ENCODE data around the gene FAF2.

FAF2 gene

GRCh38 chr5:176507911-176508310, 59.7 kb downstream of the FAF2 start:
- TF ChIP-seq, protein P1, sequence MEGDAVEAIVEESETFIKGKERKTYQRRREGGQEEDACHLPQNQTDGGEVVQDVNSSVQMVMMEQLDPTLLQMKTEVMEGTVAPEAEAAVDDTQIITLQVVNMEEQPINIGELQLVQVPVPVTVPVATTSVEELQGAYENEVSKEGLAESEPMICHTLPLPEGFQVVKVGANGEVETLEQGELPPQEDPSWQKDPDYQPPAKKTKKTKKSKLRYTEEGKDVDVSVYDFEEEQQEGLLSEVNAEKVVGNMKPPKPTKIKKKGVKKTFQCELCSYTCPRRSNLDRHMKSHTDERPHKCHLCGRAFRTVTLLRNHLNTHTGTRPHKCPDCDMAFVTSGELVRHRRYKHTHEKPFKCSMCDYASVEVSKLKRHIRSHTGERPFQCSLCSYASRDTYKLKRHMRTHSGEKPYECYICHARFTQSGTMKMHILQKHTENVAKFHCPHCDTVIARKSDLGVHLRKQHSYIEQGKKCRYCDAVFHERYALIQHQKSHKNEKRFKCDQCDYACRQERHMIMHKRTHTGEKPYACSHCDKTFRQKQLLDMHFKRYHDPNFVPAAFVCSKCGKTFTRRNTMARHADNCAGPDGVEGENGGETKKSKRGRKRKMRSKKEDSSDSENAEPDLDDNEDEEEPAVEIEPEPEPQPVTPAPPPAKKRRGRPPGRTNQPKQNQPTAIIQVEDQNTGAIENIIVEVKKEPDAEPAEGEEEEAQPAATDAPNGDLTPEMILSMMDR (IDR thresholded peaks at IDR 0.05) = no peak
- no peaks in the 10 kb centered on the region for H3K27me3 ChIP-seq (ENCODE audit: control insufficient read depth, insufficient read depth, low read length)
- H3K9me3 ChIP-seq (ENCODE audit: control insufficient read depth, low read length) = no peaks in the 10 kb centered on the region
- no peak overlapping the region for H2AFZ ChIP-seq
- H3K27ac ChIP-seq = no peak overlapping the region
- H3K4me1 ChIP-seq = no peaks in the 10 kb centered on the region
- H3K9ac ChIP-seq = no peak overlapping the region
- H3K4me2 ChIP-seq (ENCODE audit: low read length) = no peak overlapping the region
- H3K4me3 ChIP-seq (ENCODE audit: low read depth, low read length) = no peak overlapping the region
- H3K36me3 ChIP-seq (ENCODE audit: control insufficient read depth, insufficient read depth, low read length) = no peaks in the 10 kb centered on the region
- H3K79me2 ChIP-seq = no peaks in the 10 kb centered on the region

DNA sequence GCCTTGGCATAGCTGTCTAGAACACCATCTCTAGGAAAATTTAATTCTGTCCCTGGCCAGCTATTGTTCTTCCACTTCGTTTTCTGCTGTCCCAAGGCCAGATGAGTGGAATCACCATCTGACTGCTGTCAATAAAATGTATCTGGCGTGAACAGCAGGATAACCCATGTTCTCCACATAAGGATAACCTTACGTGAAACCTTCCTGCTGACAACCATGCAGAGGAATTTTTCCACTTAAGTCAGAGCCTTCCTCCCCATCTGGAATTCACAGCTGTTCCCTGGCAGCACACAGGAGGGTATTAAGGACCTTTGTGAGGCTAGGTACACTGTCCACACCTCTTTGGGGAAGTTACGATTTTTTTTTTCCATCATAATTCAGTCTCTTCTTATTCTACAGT, 60.4 kb downstream of the FAF2 start:
- H3K79me2 ChIP-seq = no peaks in the 10 kb centered on the region
- no peak overlapping the region for H3K27ac ChIP-seq
- H3K36me3 ChIP-seq (ENCODE audit: control insufficient read depth, insufficient read depth, low read length) = no peaks in the 10 kb centered on the region
- H3K4me2 ChIP-seq (ENCODE audit: low read length) = no peak overlapping the region
- no peaks in the 10 kb centered on the region for H3K4me1 ChIP-seq
- H2AFZ ChIP-seq = no peak overlapping the region
- H3K9ac ChIP-seq = no peak overlapping the region
- H3K9me3 ChIP-seq (ENCODE audit: control insufficient read depth, low read length) = no peaks in the 10 kb centered on the region
- TF ChIP-seq, protein P1 (IDR thresholded peaks at IDR 0.05) = no peak
- H3K27me3 ChIP-seq (ENCODE audit: control insufficient read depth, insufficient read depth, low read length) = no peaks in the 10 kb centered on the region
- H3K4me3 ChIP-seq (ENCODE audit: low read depth, low read length) = no peak overlapping the region

GRCh38 chr5:176513788-176514187, 65.6 kb downstream of the FAF2 start:
- Histone ChIP-seq H3K9me3 (ENCODE audit: control insufficient read depth, low read length) (no peaks in the 10 kb centered on the region), H3K9ac (no peak overlapping the region), H3K27me3 (ENCODE audit: control insufficient read depth, insufficient read depth, low read length) (no peaks in the 10 kb centered on the region), H3K79me2 (no peaks in the 10 kb centered on the region), H3K4me1 (no peaks in the 10 kb centered on the region), H3K4me2 (ENCODE audit: low read length) (no peak overlapping the region), H3K4me3 (ENCODE audit: low read depth, low read length) (no peak overlapping the region), H3K27ac (no peak overlapping the region), H3K36me3 (ENCODE audit: control insufficient read depth, insufficient read depth, low read length) (no peaks in the 10 kb centered on the region), H2AFZ (no peak overlapping the region)
- TF ChIP-seq, protein P1 (IDR thresholded peaks at IDR 0.05) = no peak

- Histone ChIP-seq H3K9ac (no peak overlapping the region), H3K4me1 (no peaks in the 10 kb centered on the region), H3K27me3 (ENCODE audit: control insufficient read depth, insufficient read depth, low read length) (no peaks in the 10 kb centered on the region), H3K36me3 (ENCODE audit: control insufficient read depth, insufficient read depth, low read length) (no peaks in the 10 kb centered on the region), H2AFZ (no peak overlapping the region), H3K9me3 (ENCODE audit: control insufficient read depth, low read length) (no peaks in the 10 kb centered on the region), H3K27ac (no peak overlapping the region), H3K4me2 (ENCODE audit: low read length) (no peak overlapping the region), H3K4me3 (ENCODE audit: low read depth, low read length) (no peak overlapping the region), H3K79me2 (no peaks in the 10 kb centered on the region)
- TF ChIP-seq, protein P1 (IDR thresholded peaks at IDR 0.05) = no peak
These were observed 66.2 kb downstream of the FAF2 start for GRCh38 chr5:176514244-176514950.

- Histone ChIP-seq H3K4me1 (no peaks in the 10 kb centered on the region), H3K9me3 (ENCODE audit: control insufficient read depth, low read length) (no peaks in the 10 kb centered on the region), H3K79me2 (no peaks in the 10 kb centered on the region), H3K27me3 (ENCODE audit: control insufficient read depth, insufficient read depth, low read length) (no peaks in the 10 kb centered on the region), H2AFZ (no peak overlapping the region), H3K4me3 (ENCODE audit: low read depth, low read length) (no peak overlapping the region), H3K36me3 (ENCODE audit: control insufficient read depth, insufficient read depth, low read length) (no peaks in the 10 kb centered on the region), H3K27ac (no peak overlapping the region), H3K9ac (no peak overlapping the region), H3K4me2 (ENCODE audit: low read length) (no peak overlapping the region)
- TF ChIP-seq, protein P1 (IDR thresholded peaks at IDR 0.05) = no peak
These were observed 67.2 kb downstream of the FAF2 start for GRCh38 chr5:176515396-176515795.

All from parathyroid adenoma (tissue), 2 donors.